H9 (cell line): ENCODE measurements around the gene ROBO2. TPM values are rescaled to one million over a fixed set of nuclear protein-coding genes. Genes with fewer than 3 reads are reported as not detected.

Source experiments
- DNase-seq: peaks from one replicate; pipeline ENCODE4 v3.0.0-alpha.2; 2017
- H2AFZ ChIP-seq: one replicate; pipeline ENCODE4 v1.6.1; 2013; ENCODE audit warnings: mild to moderate bottlenecking, low read length, control low read depth, moderate library complexity
- H2AK5ac ChIP-seq: 2 replicates; pipeline ENCODE4 v1.6.1; 2013; ENCODE audit warnings: low read length, control low read depth, mixed read lengths; ENCODE audit not compliant: insufficient read length
- H2BK120ac ChIP-seq: one replicate; pipeline ENCODE4 v1.6.1; 2013; ENCODE audit warnings: low read depth, mild to moderate bottlenecking, low read length, control low read depth, inconsistent platforms; ENCODE audit not compliant: poor library complexity, severe bottlenecking
- H2BK12ac ChIP-seq: 2 replicates; pipeline ENCODE4 v1.6.1; 2013; ENCODE audit warnings: low read length, control low read depth, mixed read lengths, low read depth; ENCODE audit not compliant: insufficient read length
- H2BK15ac ChIP-seq: 2 replicates; pipeline ENCODE4 v1.6.1; 2013; ENCODE audit warnings: low read depth, low read length, control low read depth
- H2BK20ac ChIP-seq: one replicate; pipeline ENCODE4 v1.6.1; 2013; ENCODE audit warnings: low read depth, mild to moderate bottlenecking, low read length, control low read depth, inconsistent platforms; ENCODE audit not compliant: poor library complexity, severe bottlenecking
- H2BK5ac ChIP-seq: 2 replicates; pipeline ENCODE4 v1.6.1; 2013; ENCODE audit warnings: low read length, control low read depth, mixed read lengths; ENCODE audit not compliant: insufficient read length
- H3K14ac ChIP-seq: 2 replicates; pipeline ENCODE4 v1.6.1; 2013; ENCODE audit warnings: low read length, control low read depth; ENCODE audit not compliant: insufficient read depth
- H3K18ac ChIP-seq: 2 replicates; pipeline ENCODE4 v1.6.1; 2013; ENCODE audit warnings: low read depth, mild to moderate bottlenecking, mixed read lengths, low read length, control low read depth; ENCODE audit not compliant: insufficient read length
- H3K23ac ChIP-seq: 2 replicates; pipeline ENCODE4 v1.6.1; 2013; ENCODE audit warnings: low read length, control low read depth, mixed read lengths, low read depth; ENCODE audit not compliant: insufficient read length
- H3K23me2 ChIP-seq: 2 replicates; pipeline ENCODE4 v1.6.1; 2013; ENCODE audit warnings: low read depth, mild to moderate bottlenecking, mixed read lengths, low read length, control low read depth; ENCODE audit not compliant: insufficient read length, poor library complexity, severe bottlenecking
- H3K27ac ChIP-seq: 2 replicates; pipeline ENCODE4 v1.5.1; 2013; ENCODE audit warnings: low read length, control low read depth, mixed read lengths, low read depth; ENCODE audit not compliant: insufficient read length
- H3K27me3 ChIP-seq: 2 replicates; pipeline ENCODE4 v1.6.1; 2013; ENCODE audit warnings: low read length, control low read depth, inconsistent platforms; ENCODE audit not compliant: insufficient read depth
- H3K4ac ChIP-seq: 2 replicates; pipeline ENCODE4 v1.6.1; 2013; ENCODE audit warnings: low read depth, mild to moderate bottlenecking, control low read depth, inconsistent platforms, low read length, moderate library complexity
- H3K4me1 ChIP-seq: 2 replicates; pipeline ENCODE4 v1.6.1; 2013; ENCODE audit warnings: low read length, control low read depth, inconsistent platforms; ENCODE audit not compliant: insufficient read depth
- H3K4me2 ChIP-seq: 2 replicates; pipeline ENCODE4 v1.6.1; 2013; ENCODE audit warnings: low read length, control low read depth, mixed read lengths; ENCODE audit not compliant: insufficient read length, insufficient read depth
- H3K56ac ChIP-seq: 2 replicates; pipeline ENCODE4 v1.6.1; 2013; ENCODE audit warnings: low read depth, mild to moderate bottlenecking, mixed read lengths, low read length, control low read depth; ENCODE audit not compliant: insufficient read length
- H3K79me1 ChIP-seq: 2 replicates; pipeline ENCODE4 v1.6.1; 2013; ENCODE audit warnings: low read depth, mild to moderate bottlenecking, moderate library complexity, low read length, control low read depth, inconsistent platforms; ENCODE audit not compliant: insufficient read depth, poor library complexity, severe bottlenecking
- H3K79me2 ChIP-seq: 2 replicates; pipeline ENCODE4 v1.6.1; 2013; ENCODE audit warnings: low read length, control low read depth, inconsistent platforms; ENCODE audit not compliant: insufficient read depth
- H3K9ac ChIP-seq: 2 replicates; pipeline ENCODE4 v1.6.1; 2013; ENCODE audit warnings: low read length, control low read depth, mixed read lengths; ENCODE audit not compliant: insufficient read length; ENCODE audit errors: extremely low read depth
- H3K9me3 ChIP-seq: one replicate; pipeline ENCODE4 v1.6.1; 2013; ENCODE audit warnings: low read depth, low read length, inconsistent platforms; ENCODE audit not compliant: control insufficient read depth
- H3T11ph ChIP-seq: one replicate; pipeline ENCODE4 v1.6.1; 2013; ENCODE audit warnings: mild to moderate bottlenecking, low read length, control low read depth, inconsistent platforms
- H4K20me1 ChIP-seq: one replicate; pipeline ENCODE4 v1.6.1; 2013; ENCODE audit not compliant: control insufficient read depth, insufficient read length, insufficient read depth
- H4K5ac ChIP-seq: 2 replicates; pipeline ENCODE4 v1.6.1; 2013; ENCODE audit warnings: low read depth, mild to moderate bottlenecking, mixed read lengths, low read length, control low read depth; ENCODE audit not compliant: insufficient read length
- H4K8ac ChIP-seq: replicated peaks from 2 replicates; pipeline ENCODE4 v1.6.1; 2013; ENCODE audit warnings: low read length, control low read depth, mixed read lengths, low read depth; ENCODE audit not compliant: insufficient read length
- H4K91ac ChIP-seq: 2 replicates; pipeline ENCODE4 v1.6.1; 2013; ENCODE audit warnings: low read depth, mild to moderate bottlenecking, moderate library complexity, mixed read lengths, low read length, control low read depth; ENCODE audit not compliant: insufficient read length
- H3K27ac Mint-ChIP-seq, 3 experiments: 2 replicates in 2 of 3; 3 replicates in 1 of 3; pipeline ENCODE4 v1.8.0; 2020 to 2021; ENCODE audit warnings: mixed read lengths in 3 of 3, mild to moderate bottlenecking in 1 of 3, moderate library complexity in 1 of 3
- H3K27me3 Mint-ChIP-seq: 2 replicates; pipeline ENCODE4 v1.8.0; 2021; ENCODE audit warnings: low read depth, mild to moderate bottlenecking, moderate library complexity, mixed read lengths
- H3K36me3 Mint-ChIP-seq, 3 experiments: 2 replicates in 2 of 3; 3 replicates in 1 of 3; pipeline ENCODE4 v1.8.0; 2020 to 2021; ENCODE audit warnings: low read depth in 3 of 3, mixed read lengths in 3 of 3; ENCODE audit not compliant: insufficient read depth in 1 of 3
- H3K4me1 Mint-ChIP-seq, 2 experiments: 2 replicates each; pipeline ENCODE4 v1.8.0; 2020; ENCODE audit warnings: mixed read lengths in 2 of 2
- H3K4me3 Mint-ChIP-seq, 2 experiments: 2 replicates in 1 of 2; 3 replicates in 1 of 2; pipeline ENCODE4 v1.8.0; 2020 to 2021; ENCODE audit warnings: mild to moderate bottlenecking in 2 of 2, mixed read lengths in 2 of 2, moderate library complexity in 1 of 2
- H3K9me3 Mint-ChIP-seq, 2 experiments: 2 replicates in 1 of 2; 3 replicates in 1 of 2; pipeline ENCODE4 v1.8.0; 2020; ENCODE audit warnings: mild to moderate bottlenecking in 2 of 2, mixed read lengths in 2 of 2, moderate library complexity in 1 of 2
- CTCF ChIP-seq: fragments of 200-600 bp; sonication (generic); conservative IDR thresholded peaks from 3 replicates; pipeline ENCODE4 v1.8.0; 2021; ENCODE audit warnings: antibody characterized with exemption, mild to moderate bottlenecking
- WGBS: extraction: QIAGEN DNeasy Blood & Tissue Kit; methylation state at CpG from one replicate; pipeline ENCODE4 v1.1.7; 2013; ENCODE audit warnings: missing lambda C conversion rate, low lambda C conversion rate, mixed read lengths; ENCODE audit not compliant: insufficient read length; ENCODE audit errors: extremely low coverage; 5-methylcytosine and 5-hydroxymethylcytosine counted together
- total RNA-seq: library from RNA; stranded (reverse); gene quantifications from 2 replicates; pipeline ENCODE4 v1.2.1, GENCODE V29; 2021

Gene ROBO2
- total RNA-seq, 1 experiment from 2014 or later, result 2.3 TPM

- Mint-ChIP-seq H3K27ac (no peak overlapping the region), H3K4me3 (no peak overlapping the region), H3K4me1 (no peaks in the 10 kb centered on the region), H3K9me3 (no peaks in the 10 kb centered on the region), H3K36me3 (no peaks in the 10 kb centered on the region), H3K27me3 (no peaks in the 10 kb centered on the region)
- Histone ChIP-seq H3K9me3 (no peaks in the 10 kb centered on the region), H4K20me1 (no peaks in the 10 kb centered on the region), H3K79me1 (no peaks in the 10 kb centered on the region), H2AFZ (no peak overlapping the region), H3K23ac (no peak overlapping the region), H2BK20ac (no peak overlapping the region), H3K4me2 (no peak overlapping the region), H3K18ac (no peak overlapping the region), H3T11ph (no peak overlapping the region), H3K56ac (no peak overlapping the region), H3K9ac (no peak overlapping the region), H3K27ac (no peak overlapping the region), H2BK5ac (no peak overlapping the region), H4K5ac (no peak overlapping the region), H3K4me1 (no peaks in the 10 kb centered on the region; the same call in 1 of the 2 replicates), H3K79me2 (no peaks in the 10 kb centered on the region), H2BK15ac (no peak overlapping the region), H2BK120ac (no peak overlapping the region), H3K23me2 (no peaks in the 10 kb centered on the region), H3K14ac (no peak overlapping the region), H4K8ac (no peak overlapping the region), H3K27me3 (no peaks in the 10 kb centered on the region), H2AK5ac (no peak overlapping the region), H2BK12ac (no peak overlapping the region), H3K4ac (no peak overlapping the region), H4K91ac (no peak overlapping the region)
- DNase-seq, result no peak
- no peak for TF ChIP-seq CTCF
- no CpG with 5 or more reads among the region's 2 CpGs for WGBS
These were observed 371.4 kb downstream of the ROBO2 start for GRCh38 chr3:77411334-77411733.
